Vagina (tissue), 2 donors: Measurements from ENCODE around the gene SDK2.

Experiments used
- POLR2AphosphoS5 ChIP-seq, 2 donors: sonication (generic); formaldehyde crosslinking; IDR thresholded peaks; one replicate each; pipeline ENCODE4 v1.9.0; 2017; ENCODE audit warnings: antibody characterized with exemption in 2 of 2, mild to moderate bottlenecking in 2 of 2, low read depth in 1 of 2; ENCODE audit not compliant: insufficient read depth in 1 of 2
- TF ChIP-seq, protein P1 (sequence below), 3 experiments: fragments of 450-650 bp in 2 of 3; fragments of 200-600 bp in 1 of 3; sonication (generic) in 1 of 3; IDR thresholded peaks; one replicate each; pipeline ENCODE4 v1.5.1; 2017 to 2019; ENCODE audit warnings: antibody characterized with exemption in 3 of 3, mild to moderate bottlenecking in 2 of 3, moderate library complexity in 2 of 3

GRCh38 chr17:73371836-73372235 lies 272.4 kb downstream of the SDK2 start:
- TF ChIP-seq, protein P1, sequence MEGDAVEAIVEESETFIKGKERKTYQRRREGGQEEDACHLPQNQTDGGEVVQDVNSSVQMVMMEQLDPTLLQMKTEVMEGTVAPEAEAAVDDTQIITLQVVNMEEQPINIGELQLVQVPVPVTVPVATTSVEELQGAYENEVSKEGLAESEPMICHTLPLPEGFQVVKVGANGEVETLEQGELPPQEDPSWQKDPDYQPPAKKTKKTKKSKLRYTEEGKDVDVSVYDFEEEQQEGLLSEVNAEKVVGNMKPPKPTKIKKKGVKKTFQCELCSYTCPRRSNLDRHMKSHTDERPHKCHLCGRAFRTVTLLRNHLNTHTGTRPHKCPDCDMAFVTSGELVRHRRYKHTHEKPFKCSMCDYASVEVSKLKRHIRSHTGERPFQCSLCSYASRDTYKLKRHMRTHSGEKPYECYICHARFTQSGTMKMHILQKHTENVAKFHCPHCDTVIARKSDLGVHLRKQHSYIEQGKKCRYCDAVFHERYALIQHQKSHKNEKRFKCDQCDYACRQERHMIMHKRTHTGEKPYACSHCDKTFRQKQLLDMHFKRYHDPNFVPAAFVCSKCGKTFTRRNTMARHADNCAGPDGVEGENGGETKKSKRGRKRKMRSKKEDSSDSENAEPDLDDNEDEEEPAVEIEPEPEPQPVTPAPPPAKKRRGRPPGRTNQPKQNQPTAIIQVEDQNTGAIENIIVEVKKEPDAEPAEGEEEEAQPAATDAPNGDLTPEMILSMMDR (IDR thresholded peaks at IDR 0.05): no peak
- TF ChIP-seq POLR2AphosphoS5 (IDR thresholded peaks at IDR 0.05; ENCODE audit: insufficient read depth in 1 of 2, low read depth in 1 of 2): no peak
